GM10266 (cell line): ENCODE data around the gene GCKR.

Source experiments
- DNase-seq: peaks from one replicate; pipeline ENCODE4 v3.0.0; 2012; ENCODE audit errors: extremely low spot score
- CTCF ChIP-seq: IDR thresholded peaks from 2 replicates; pipeline ENCODE4 v1.5.1; 2012; ENCODE audit warnings: mild to moderate bottlenecking, low read depth; ENCODE audit not compliant: control insufficient read depth, insufficient read depth; ENCODE audit errors: missing control alignments

Gene GCKR

GRCh38 chr2:27494944-27495554 is 1.6 kb upstream of the GCKR start, which contains the start of gene FNDC4:
Gene FNDC4, minus strand, starts transcription at chr2:27495200. Its CDS starts 521 bp downstream, at chr2:27494679.
- DNase-seq, result no peak
- no peak for TF ChIP-seq CTCF

DNA sequence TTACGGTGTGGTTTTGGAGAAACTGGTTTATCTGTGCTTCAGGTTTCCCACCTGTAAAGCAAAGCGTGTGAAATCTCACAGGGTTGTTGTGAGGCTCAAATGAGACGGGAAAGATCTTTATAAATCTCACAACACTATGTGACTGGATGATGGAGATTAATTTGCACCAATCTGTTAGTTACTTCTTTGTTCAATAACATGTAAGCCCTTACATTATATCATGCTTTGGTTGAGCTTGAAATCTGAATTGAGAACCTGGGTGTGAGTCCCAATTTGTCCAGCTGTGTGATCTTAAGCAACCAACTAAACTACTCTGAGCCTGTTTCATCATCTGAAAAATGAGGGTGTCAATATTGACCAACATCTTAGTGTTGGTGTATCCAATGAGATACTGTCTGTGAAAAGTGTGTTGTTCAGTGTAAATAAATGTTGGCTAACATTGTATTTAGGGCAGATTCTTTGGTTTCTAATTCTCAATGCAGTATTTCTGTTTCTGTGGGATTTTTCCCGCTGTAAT is 741 bp upstream of the GCKR start:
- no peak for DNase-seq
- no peak for TF ChIP-seq CTCF

DNA sequence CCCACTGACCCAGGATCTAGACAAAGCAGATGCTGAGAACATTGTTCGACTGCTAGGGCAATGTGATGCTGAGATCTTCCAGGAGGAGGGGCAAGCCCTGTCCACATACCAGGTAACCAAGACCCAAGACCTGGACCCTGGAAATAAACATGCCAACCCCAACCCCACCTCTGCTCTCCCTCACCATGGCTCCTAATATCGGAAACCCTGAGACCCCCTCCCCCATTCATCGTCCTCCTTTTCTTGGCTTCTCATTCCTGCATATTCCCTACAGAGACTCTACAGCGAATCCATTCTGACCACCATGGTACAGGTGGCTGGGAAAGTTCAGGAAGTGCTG is 619 bp downstream of the GCKR start:
- no peak for TF ChIP-seq CTCF

DNA sequence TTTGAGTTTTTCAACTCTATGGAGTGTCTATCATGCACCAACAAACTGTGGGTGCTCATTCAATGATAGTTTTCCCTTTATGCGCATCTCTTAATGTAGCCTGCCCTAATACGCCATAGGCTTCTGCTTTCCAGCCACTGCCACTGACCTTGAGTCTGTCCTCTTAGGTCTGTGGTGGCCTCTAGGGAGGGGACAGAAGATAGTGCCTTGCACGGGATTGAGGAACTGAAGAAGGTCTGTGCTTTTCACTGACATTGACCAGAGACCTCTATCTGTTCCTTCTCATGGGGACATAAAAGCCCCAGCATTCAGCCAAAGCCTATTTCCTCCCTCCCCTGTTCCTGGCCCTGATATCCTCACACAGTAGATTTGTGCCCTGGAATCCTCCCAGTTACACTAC is 2.3 kb downstream of the GCKR start:
- no peak for DNase-seq
- TF ChIP-seq CTCF, result no peak

More for the DNA sequence above, 619 bp downstream of the GCKR start:
- DNase-seq, result no peak

DNA sequence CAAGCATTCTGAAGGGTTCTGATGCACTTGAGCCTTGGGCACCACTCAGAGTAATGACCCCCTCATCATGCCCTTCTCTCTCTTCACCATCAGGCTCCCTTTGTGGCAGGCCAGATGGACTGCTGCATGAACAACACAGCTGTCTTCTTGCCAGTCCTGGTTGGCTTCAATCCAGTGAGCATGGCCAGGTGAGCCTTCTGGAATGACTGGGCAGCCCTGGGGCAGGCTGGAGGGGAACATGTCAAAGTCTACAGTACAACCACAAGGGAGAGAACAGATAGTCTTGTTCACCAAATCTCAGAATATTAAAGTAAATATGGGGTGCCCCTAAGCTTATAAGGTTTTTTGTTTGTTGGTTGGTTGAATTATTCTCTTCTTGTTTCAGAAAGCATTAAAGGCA is 4.4 kb downstream of the GCKR start:
- no peak for TF ChIP-seq CTCF
- DNase-seq, result no peak

DNA sequence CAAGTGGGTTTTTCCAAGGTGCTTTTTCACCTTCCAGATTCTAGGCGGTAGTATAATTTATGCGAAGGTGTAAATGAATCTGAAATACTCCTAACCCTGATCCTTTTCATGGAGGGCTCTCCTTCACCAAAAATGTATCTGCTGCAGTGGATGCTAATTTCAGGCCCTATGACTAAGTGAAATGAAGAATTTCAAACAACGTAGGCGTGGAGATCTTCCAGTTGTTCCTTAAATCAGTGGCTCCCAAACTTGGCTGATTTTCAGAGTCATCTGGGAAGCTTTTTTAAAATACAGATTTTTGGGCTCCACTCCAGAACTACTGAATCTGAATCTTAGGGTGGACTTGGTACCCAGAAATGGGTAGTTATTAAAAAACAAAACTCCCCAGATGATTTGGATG is 5.5 kb downstream of the GCKR start:
- DNase-seq, result no peak
- no peak for TF ChIP-seq CTCF

GRCh38 chr2:27506587-27506986 is 9.9 kb downstream of the GCKR start:
- no peak for TF ChIP-seq CTCF
- no peak for DNase-seq
